Stimulated activated CD4-positive, alpha-beta T cell treated with anti-CD3 and anti-CD28 coated beads, Interleukin-4, amount 100 ng/mL, for 48 hours (primary cell): ENCODE data around the gene BCAS4.
"Not testable (repeated sequence)": the region's sequence is repeated elsewhere in the genome, so short reads cannot be mapped to it uniquely, and the experiment has no call there.

Experiments used
- DNase-seq, 2 donors: peaks; one replicate each; pipeline ENCODE4 v3.0.0-alpha.2; 2020; ENCODE audit warnings: low read depth in 2 of 2

Gene BCAS4

GRCh38 chr20:50799176-50799889 is 4.5 kb downstream of the BCAS4 start:
- no peak for DNase-seq

GRCh38 chr20:50799890-50800550 is 5.2 kb downstream of the BCAS4 start:
- DNase-seq, result no peak

- not testable (repeated sequence) for DNase-seq
Observed at GRCh38 chr20:50800986-50801746, 6.3 kb downstream of the BCAS4 start.

DNA sequence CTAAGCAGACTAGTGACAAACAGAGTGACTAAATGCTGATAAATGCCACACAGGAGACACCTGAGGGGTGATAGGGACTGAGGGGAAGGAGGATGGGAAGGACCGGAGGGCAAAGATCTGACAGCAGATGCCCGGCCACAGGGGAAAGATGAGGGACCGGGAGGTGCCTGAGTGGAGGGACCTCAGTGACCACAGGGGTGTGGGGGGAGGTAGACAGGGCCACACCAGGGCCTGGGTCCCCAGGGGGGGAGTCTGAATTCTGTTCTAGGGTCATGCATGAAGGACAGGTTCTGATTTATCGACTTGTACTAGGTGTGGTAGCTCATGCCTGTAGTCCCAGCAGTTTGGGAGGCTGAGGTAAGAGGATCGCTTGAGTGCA is 6.9 kb downstream of the BCAS4 start:
- no peak for DNase-seq

GRCh38 chr20:50802289-50802688 is 7.4 kb downstream of the BCAS4 start:
- no peak for DNase-seq

- no peak for DNase-seq
Observed at GRCh38 chr20:50804437-50805348, 9.8 kb downstream of the BCAS4 start.

- DNase-seq, result no peak
Observed at GRCh38 chr20:50805349-50805684, 10.5 kb downstream of the BCAS4 start.

GRCh38 chr20:50806126-50806768 is 11.4 kb downstream of the BCAS4 start:
- DNase-seq, result no peak

DNA sequence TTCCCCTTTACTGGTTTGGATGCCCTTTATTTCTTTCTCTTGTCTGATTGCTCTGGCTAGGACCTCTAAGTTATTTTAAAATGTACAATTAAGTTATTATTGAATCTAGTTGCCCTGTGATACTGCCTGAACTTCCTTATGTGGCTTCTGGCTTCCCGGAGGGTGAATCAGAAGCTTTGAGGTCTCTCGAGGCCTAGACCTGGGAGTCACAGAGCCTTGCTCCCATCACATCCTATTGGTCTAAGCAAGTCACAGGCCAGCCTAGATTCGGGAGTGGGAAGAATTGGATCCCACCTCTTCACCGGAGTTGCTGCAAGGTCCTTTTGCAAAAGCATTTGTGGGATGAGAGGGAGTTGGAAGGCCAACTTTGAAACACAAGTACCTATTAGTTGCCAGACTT is 15.2 kb downstream of the BCAS4 start:
- no peak for DNase-seq

- DNase-seq, result no peak
Observed at GRCh38 chr20:50810842-50811241, 16.0 kb downstream of the BCAS4 start.

- DNase-seq, result no peak
Observed at GRCh38 chr20:50813101-50813643, 18.3 kb downstream of the BCAS4 start.

DNA sequence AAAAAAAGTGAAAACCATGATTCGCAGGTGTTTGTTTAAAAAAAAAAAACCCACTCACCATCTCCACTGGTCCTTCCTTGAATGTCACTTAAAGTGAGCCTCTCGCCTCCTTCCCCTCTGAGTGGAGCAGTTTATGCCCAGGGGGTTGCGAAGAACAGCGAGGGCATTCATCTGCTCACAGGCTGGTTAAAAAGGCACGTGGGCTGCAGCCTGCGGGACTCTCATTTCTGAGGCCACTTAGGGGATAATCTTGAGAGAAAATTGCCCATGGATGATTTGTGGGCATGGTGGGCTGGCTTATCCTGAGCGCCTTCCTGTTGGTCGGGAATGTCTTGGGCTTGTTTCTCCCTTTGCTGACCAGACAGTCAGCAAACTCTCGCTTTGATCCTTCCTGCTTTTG is 18.9 kb downstream of the BCAS4 start:
- DNase-seq, result no peak

DNA sequence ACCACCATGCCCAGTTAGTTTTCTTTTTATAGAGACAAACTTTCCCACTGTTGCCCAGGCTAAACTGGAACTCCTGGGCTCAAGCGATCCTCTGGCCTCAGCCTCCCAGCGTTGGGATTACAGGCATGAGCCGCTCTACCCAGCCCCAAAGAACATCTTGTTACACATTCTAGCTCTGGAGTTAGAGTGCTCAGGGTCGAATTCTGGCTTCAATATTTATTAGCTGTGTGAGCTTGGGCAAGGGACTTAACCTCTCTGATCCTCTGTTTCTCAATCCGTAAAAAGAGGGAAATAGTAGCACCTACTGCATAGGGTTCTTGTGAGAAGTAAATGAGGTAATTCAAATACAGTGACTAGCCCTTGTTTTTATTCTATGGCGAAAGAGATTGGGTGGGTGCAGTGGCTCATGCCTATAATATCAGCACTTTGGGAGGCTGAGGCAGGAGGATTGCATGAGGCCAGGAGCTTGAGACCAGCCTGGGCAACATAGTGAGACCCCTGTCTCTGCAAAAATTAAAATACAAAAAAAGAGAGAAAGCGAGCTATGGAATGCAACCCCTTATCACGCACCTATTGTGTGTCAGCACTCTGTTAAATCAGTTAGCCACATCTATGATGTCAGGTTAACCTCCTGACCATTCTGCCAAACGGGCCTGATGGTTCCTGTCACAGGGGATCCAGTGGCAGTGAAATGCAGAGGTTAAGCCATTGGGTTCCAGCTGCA is 19.7 kb downstream of the BCAS4 start:
- no peak for DNase-seq

GRCh38 chr20:50815162-50815989 is 20.5 kb downstream of the BCAS4 start:
- DNase-seq, result no peak

DNA sequence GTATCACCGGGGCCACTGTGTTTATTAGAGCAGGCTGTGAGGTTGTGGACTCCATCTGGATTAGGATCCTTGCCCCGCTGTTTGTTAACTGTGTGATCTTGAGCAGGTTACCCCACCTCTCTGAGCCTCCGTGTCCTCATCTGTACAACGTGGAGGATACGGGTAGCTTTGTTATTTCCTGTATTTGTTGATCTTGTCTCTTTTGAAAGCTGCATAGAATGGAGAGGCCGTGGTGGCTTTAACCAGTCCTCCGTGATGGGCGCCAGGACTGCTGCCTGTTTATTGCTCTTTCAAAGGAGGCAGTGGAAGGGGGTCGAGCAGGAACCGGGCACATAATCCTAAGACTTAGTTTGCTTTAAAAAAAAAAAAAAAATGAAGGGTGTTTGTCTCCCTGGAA is 22.9 kb downstream of the BCAS4 start:
- no peak for DNase-seq

DNA sequence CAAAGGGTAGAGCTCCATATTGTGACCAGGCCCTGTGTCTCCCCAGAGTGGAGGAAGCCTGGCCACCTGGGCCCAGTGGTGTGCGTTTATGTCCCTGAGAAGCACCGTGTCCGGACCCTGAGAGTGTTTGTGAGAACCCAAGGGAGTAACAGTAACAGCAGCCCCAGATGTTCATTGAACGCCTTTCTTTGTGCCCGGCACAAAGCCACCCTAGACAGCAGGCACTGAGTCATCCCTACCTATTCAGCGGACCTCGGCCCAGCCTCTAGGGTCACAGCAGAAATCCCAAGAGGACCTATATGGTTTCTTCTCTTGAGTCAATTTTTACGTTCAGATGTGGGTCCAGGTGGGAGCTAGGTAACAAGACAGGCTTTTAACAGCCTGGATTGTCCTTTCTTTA is 24.5 kb downstream of the BCAS4 start:
- no peak for DNase-seq

- DNase-seq, result no peak
Observed at GRCh38 chr20:50820515-50821256, 25.8 kb downstream of the BCAS4 start.

DNA sequence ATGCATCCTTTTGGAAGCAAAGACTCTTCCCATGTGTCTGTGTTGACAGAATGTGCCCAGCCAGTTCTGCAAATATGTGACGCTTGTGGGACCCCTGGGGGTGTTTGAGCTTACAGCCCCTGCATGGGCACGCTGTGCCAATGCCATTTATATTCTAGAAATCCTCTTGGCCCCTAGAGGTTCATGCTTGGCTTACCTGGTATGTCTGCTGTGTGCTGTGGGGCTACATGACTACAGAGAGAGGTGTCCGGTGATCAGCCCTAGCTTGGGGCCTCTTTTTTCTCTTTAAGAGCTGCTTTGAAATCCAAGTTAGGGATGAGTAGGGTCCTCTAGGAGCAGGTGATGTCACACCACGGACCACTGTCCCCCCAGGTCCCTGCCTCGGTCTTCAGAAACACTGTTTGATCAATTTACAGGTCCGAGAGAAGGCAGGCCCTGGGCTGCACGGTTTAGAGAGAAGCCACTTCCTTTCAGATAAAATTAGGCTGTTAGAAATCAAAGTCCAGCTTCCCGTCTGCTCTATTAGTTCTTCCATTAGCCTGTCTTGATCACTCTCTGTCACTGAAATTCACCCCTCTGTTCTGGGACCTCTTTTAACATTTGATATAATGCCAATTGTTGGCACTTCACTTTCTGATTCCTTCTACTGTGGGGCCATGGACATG is 26.5 kb downstream of the BCAS4 start:
- no peak for DNase-seq
